Endodermal cell (in vitro differentiated cells): Measurements from ENCODE around the gene ANXA3. TPM values are rescaled to one million over a fixed set of nuclear protein-coding genes. Genes with fewer than 3 reads are reported as not detected.

Experiments
- DNase-seq: peaks from one replicate; pipeline ENCODE4 v3.0.0-alpha.2; 2017
- H3K27ac ChIP-seq: 2 replicates; pipeline ENCODE4 v1.5.1; 2013; ENCODE audit warnings: mild to moderate bottlenecking, low read depth, low read length, moderate library complexity
- H3K27me3 ChIP-seq: 2 replicates; pipeline ENCODE4 v1.6.1; 2013; ENCODE audit warnings: mild to moderate bottlenecking, low read length, moderate library complexity; ENCODE audit not compliant: insufficient read depth, control insufficient read depth, poor library complexity, severe bottlenecking
- H3K36me3 ChIP-seq: 2 replicates; pipeline ENCODE4 v1.7.0; 2013; ENCODE audit warnings: mild to moderate bottlenecking, low read length, moderate library complexity; ENCODE audit not compliant: control insufficient read depth, insufficient read depth
- H3K4me1 ChIP-seq: one replicate; pipeline ENCODE4 v1.7.0; 2013; ENCODE audit warnings: low read length; ENCODE audit not compliant: control insufficient read depth, insufficient read depth
- H3K4me3 ChIP-seq: 2 replicates; pipeline ENCODE4 v1.5.1; 2013; ENCODE audit warnings: mild to moderate bottlenecking, low read length, moderate library complexity
- H3K9ac ChIP-seq: 2 replicates; pipeline ENCODE4 v1.6.1; 2013; ENCODE audit warnings: mild to moderate bottlenecking, low read length, moderate library complexity; ENCODE audit not compliant: poor library complexity, severe bottlenecking; ENCODE audit errors: extremely low read depth
- H3K9me3 ChIP-seq: 2 replicates; pipeline ENCODE4 v1.6.1; 2013; ENCODE audit warnings: mild to moderate bottlenecking, low read length, moderate library complexity; ENCODE audit not compliant: control insufficient read depth
- H3K27ac Mint-ChIP-seq: 2 replicates; pipeline ENCODE4 v1.8.0; 2020; ENCODE audit warnings: mixed read lengths
- H3K27me3 Mint-ChIP-seq: 2 replicates; pipeline ENCODE4 v1.8.0; 2021; ENCODE audit warnings: mild to moderate bottlenecking, mixed read lengths; ENCODE audit not compliant: insufficient read depth
- H3K36me3 Mint-ChIP-seq: 2 replicates; pipeline ENCODE4 v1.8.0; 2020; ENCODE audit warnings: low read depth, mixed read lengths
- H3K4me1 Mint-ChIP-seq: 2 replicates; pipeline ENCODE4 v1.8.0; 2020; ENCODE audit warnings: mixed read lengths
- H3K4me3 Mint-ChIP-seq: 2 replicates; pipeline ENCODE4 v1.8.0; 2020; ENCODE audit warnings: mild to moderate bottlenecking, moderate library complexity, mixed read lengths
- H3K9me3 Mint-ChIP-seq: 2 replicates; pipeline ENCODE4 v1.8.0; 2020; ENCODE audit warnings: mild to moderate bottlenecking, mixed read lengths
- CTCF ChIP-seq: fragments of 200-600 bp; sonication (generic); conservative IDR thresholded peaks from 2 replicates; pipeline ENCODE4 v1.5.0; 2021; ENCODE audit warnings: antibody characterized with exemption, mild to moderate bottlenecking
- WGBS, 2 experiments: methylation state at CpG; one replicate each; pipeline versions ENCODE4 v1.1.5 to v1.1.7; 2013; ENCODE audit warnings: missing lambda C conversion rate in 2 of 2, mixed read lengths in 1 of 2; ENCODE audit not compliant: insufficient coverage in 1 of 2, insufficient read length in 1 of 2; 5-methylcytosine and 5-hydroxymethylcytosine counted together
- total RNA-seq, 2 donors: library from RNA; stranded (reverse); fragmentation: NEBNext Ultra II Directional in 1 of 2; extraction: Animal tissue kit (Norgen Biotek cat#: 25700) in 1 of 2; gene quantifications; 2 replicates in 1 of 2; 3 replicates in 1 of 2; pipeline ENCODE4 v1.2.1, GENCODE V29; 2021

The ANXA3 gene
- total RNA-seq, 2 donors from 2014 or later, result 25.5 to 43.9 TPM

DNA sequence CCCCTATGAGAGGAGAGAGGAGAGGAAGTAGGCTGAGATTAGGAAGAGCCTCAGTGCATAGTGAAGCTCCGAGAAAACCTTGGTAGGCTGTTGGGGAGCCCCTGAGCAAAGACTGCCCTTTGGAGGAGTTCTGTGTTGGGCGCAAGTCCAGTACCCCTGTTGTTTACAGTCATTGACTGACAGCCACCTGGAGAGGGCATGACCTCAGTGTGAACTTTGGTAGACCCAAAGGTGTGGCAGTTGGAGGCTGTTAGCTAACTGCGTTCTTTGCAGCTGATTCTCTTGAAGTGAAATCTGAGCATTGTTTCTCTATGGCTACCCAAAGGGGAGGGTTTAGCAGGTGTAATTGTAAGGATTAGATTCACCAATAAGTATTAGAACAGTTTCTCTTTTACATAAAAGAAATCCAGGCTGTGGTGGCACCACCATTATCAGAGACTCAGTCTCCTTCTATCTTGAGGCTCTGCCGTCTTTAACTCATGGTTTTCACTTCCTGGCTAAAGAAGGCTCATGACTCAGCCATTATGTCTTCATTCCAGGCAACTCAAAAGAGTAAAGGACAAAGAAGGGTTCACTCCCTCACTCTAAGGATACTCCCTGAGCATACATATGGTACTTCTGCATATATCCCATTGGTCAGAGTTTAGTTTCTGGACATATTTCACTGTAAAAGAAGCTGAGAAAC lies 33.4 kb downstream of the ANXA3 start:
- H3K27ac ChIP-seq, result no peak overlapping the region
- H3K36me3 ChIP-seq, result peaks cover 90% of the 10 kb centered on the region
- no peak overlapping the region for H3K4me3 Mint-ChIP-seq
- no peak overlapping the region for H3K9ac ChIP-seq
- H3K4me1 ChIP-seq, result no peaks in the 10 kb centered on the region
- DNase-seq, result no peak
- H3K36me3 Mint-ChIP-seq, result peaks cover 45% of the 10 kb centered on the region
- H3K4me3 ChIP-seq, result no peak overlapping the region
- no peak for TF ChIP-seq CTCF
- no peaks in the 10 kb centered on the region for H3K9me3 ChIP-seq
- H3K27ac Mint-ChIP-seq, result no peak overlapping the region
- H3K27me3 ChIP-seq, result no peaks in the 10 kb centered on the region
- no peaks in the 10 kb centered on the region for H3K9me3 Mint-ChIP-seq
- 94 to 100% methylated on average over 2 to 4 of the region's 4 CpGs for WGBS, 2 experiments
- H3K4me1 Mint-ChIP-seq, result no peaks in the 10 kb centered on the region
- no peaks in the 10 kb centered on the region for H3K27me3 Mint-ChIP-seq

DNA sequence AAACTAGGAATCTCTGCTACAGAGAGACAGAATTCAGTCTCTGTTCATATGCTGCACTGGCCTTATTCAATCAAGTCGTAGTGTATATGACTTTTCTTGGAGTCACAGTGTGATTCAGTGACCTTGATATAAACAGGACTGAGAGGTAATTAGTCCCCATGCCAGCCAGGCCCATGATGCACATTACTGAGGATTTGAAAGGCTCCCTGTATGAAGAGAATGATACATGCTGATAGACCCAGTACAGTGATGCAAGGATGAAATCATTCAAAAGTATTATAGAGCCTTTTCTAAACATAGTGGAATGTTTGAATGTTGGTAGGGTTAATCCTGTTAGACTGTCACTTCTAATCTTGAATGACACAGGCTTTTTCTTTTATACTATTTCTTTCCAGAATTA lies 34.1 kb downstream of the ANXA3 start:
- Histone ChIP-seq H3K9me3 (no peaks in the 10 kb centered on the region), H3K9ac (no peak overlapping the region), H3K27ac (no peak overlapping the region), H3K36me3 (peaks cover 90% of the 10 kb centered on the region), H3K4me1 (no peaks in the 10 kb centered on the region), H3K27me3 (no peaks in the 10 kb centered on the region), H3K4me3 (no peak overlapping the region)
- H3K27me3 Mint-ChIP-seq, result no peaks in the 10 kb centered on the region
- TF ChIP-seq CTCF, result no peak
- no peak overlapping the region for H3K27ac Mint-ChIP-seq
- no peaks in the 10 kb centered on the region for H3K9me3 Mint-ChIP-seq
- no peak for DNase-seq
- peaks cover 45% of the 10 kb centered on the region for H3K36me3 Mint-ChIP-seq
- H3K4me3 Mint-ChIP-seq, result no peak overlapping the region
- no peaks in the 10 kb centered on the region for H3K4me1 Mint-ChIP-seq
- 0% methylated on average over 1 of the region's 1 CpG for WGBS, 2 experiments

DNA sequence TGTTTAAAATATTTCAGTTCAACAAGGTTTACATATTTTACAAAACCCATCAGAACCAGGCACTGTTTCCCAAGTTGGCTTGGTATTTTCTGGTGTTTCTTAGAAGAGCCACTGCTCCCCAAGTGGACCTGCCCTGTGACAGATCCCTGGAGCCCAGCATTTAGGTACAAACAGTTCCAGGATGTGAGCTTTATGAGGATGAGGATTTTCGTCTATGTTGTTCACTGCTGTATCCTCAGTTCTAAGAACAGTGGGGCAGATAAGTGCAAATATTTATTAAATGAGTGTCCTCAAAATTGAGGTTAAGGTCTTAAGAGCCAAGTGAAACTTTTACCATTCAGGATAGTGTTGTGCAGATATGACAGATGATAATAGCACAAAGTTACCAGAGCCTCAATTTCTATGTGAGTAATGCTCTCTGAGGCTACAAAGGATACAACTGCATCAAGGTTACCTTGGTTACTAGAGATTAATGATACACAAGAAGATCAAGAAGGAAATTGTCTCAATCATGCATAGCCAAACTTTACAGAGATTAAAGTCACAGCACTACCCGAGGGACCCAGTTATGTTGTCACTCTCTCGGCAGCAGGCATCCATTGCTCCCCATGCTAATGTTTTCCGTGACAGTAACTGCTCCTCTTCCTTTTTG lies 37.5 kb downstream of the ANXA3 start:
- no peak for TF ChIP-seq CTCF
- Histone ChIP-seq H3K4me3 (no peak overlapping the region), H3K27ac (no peak overlapping the region), H3K9ac (no peak overlapping the region), H3K36me3 (peaks cover 87% of the 10 kb centered on the region), H3K9me3 (no peaks in the 10 kb centered on the region), H3K27me3 (no peaks in the 10 kb centered on the region), H3K4me1 (no peaks in the 10 kb centered on the region)
- 46 to 71% methylated on average over 3 to 4 of the region's 4 CpGs for WGBS, 2 experiments
- Mint-ChIP-seq H3K4me3 (no peak overlapping the region), H3K36me3 (peaks cover 32% of the 10 kb centered on the region), H3K9me3 (no peaks in the 10 kb centered on the region), H3K27ac (no peak overlapping the region), H3K4me1 (no peaks in the 10 kb centered on the region), H3K27me3 (no peaks in the 10 kb centered on the region)
- DNase-seq, result no peak
